AG09309 (cell line): ENCODE data around the gene PRKCA.

Experiments
- DNase-seq: peaks from one replicate; pipeline ENCODE4 v3.0.0-alpha.2; 2010; ENCODE audit warnings: low read depth
- H3K4me3 ChIP-seq: 2 replicates; pipeline ENCODE4 v1.5.1; 2011; ENCODE audit warnings: mild to moderate bottlenecking, low read depth, low read length, moderate library complexity; ENCODE audit not compliant: control insufficient read depth
- TF ChIP-seq, protein P1 (sequence below): IDR thresholded peaks from 2 replicates; pipeline ENCODE4 v1.5.1; 2011; ENCODE audit warnings: mild to moderate bottlenecking, low read depth, low read length, inconsistent platforms; ENCODE audit not compliant: insufficient read depth, control insufficient read depth; ENCODE audit errors: missing control alignments

Gene PRKCA

DNA sequence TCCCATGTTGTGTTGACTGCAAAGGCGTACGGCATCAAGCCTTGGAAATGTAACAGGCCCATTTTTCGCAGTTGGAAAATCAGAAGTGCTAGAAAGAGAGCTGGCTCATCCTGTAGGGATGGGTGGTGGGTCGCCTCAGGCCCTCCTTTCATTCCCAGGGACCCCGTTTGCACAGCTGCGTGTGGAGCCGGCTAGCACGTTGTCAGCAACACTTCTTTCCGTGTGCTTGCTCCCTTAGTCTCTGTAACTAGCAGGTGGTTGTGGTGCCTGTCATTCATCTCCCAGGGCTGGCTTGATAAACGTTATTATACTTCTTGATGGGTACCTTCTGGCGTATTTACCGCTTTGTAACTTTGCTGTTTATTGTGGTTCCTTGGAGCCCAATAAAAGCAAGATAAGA, 293.5 kb downstream of the PRKCA start:
- DNase-seq, result no peak
- TF ChIP-seq, protein P1, sequence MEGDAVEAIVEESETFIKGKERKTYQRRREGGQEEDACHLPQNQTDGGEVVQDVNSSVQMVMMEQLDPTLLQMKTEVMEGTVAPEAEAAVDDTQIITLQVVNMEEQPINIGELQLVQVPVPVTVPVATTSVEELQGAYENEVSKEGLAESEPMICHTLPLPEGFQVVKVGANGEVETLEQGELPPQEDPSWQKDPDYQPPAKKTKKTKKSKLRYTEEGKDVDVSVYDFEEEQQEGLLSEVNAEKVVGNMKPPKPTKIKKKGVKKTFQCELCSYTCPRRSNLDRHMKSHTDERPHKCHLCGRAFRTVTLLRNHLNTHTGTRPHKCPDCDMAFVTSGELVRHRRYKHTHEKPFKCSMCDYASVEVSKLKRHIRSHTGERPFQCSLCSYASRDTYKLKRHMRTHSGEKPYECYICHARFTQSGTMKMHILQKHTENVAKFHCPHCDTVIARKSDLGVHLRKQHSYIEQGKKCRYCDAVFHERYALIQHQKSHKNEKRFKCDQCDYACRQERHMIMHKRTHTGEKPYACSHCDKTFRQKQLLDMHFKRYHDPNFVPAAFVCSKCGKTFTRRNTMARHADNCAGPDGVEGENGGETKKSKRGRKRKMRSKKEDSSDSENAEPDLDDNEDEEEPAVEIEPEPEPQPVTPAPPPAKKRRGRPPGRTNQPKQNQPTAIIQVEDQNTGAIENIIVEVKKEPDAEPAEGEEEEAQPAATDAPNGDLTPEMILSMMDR, result no peak
- no peak overlapping the region for H3K4me3 ChIP-seq

DNA sequence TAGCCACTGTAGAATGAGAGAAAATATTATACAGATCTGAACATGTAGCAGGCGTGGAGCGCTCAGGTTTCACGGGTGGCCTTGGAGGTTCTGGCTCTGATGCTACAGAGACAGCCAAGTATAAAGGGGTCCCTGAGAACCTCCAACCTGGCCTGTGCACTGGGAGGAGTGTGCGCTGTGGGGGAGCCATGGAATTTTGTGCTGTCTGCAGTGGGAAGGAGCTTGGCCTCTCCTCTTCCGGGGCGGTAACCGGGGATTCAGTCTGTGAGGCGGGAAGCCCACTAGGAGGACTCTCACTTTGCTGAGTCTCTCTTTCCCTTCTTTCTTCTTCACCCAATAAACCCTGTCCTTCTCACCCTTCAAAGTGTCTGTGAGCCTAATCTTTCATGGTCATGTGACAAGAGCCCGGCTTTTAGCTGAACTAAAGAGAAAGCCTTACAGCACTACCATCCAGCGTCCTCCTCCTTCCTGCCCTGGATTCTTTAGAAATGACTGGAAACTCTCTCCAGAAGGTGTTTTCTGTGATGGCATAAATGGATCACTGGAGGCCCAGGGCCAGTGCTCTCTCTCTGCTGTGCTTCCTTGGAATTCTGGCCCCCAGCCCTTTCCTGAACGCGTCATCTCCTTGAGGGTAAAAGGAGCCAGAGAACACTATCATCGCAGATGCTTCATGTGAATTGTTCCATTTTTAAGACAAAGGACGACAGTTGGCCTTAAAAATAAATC, 300.4 kb downstream of the PRKCA start:
- TF ChIP-seq, protein P1, result no peak
- DNase-seq, result no peak
- no peak overlapping the region for H3K4me3 ChIP-seq

DNA sequence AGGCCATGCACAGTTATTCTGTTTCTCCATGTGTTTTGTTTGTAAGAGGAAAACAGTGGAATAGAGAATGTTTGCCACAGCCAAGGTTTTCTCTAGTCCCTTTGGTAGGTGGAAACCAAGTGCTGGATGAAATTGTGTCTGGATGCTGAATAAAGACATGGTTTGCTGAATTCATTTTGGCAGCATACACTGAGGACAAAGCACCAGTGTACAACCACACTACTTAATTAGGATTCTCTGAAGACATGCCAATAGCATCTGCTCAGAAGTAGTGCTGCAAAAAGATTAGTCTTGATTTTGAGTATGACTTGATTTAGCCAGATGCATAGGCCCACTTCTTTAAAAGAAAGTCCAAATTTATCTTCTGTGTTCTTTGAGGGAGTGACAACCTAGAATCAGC, 302.0 kb downstream of the PRKCA start:
- DNase-seq, result no peak
- TF ChIP-seq, protein P1, result no peak
- no peak overlapping the region for H3K4me3 ChIP-seq

DNA sequence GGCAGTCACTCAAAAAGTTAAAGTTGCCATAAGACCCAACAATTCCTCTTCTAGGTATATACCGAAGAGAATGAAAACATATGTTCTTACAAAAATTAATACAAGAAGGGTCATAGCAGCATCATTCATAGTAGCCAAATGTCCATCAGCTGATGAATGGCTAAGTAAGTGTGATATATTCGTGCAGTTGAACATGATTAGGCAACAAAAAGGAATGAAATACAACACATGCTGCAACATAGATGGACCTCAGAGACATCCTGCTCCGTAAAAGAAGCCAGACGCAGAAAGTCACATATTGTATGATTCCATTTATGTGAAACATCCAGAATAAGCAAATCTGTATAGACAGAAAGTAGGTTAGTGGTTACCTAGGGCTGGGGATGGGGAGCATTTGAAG, 303.1 kb downstream of the PRKCA start:
- TF ChIP-seq, protein P1, result no peak
- no peak for DNase-seq

DNA sequence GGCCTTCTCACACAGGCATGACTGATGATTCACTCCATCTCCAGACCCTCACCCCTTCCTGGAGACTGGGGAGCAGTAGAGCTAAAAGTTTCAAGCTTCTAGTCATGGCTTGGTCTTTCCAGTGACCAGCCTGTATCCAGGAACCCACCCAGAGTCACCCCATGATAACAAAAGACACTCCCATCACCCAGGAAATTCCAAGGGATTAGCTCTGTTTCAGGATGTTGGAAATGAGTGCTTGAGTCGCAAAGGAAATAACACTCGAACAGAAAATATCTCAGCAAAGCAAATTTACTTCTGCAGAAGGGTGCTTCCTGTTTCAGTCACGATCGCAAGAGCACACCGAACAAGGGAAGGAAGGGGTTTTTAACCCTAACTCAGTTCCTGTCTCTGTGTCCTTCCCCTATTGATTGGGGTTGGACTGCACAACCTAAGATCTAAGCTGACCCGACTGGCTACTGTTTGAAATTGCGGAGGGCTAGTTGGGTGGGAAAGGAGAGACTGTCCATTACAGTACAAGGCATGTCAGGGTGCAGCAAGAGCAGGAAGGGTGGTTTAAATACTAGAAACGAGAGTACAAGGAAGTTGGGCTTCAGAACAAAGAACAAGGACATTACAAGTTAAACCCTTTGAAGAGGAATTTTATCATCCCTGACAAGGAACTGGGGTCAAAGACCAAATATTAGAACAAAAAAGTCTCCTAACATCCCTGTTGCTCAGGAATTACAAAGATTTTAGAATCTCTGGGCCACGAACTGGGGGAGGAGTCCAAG, 308.1 kb downstream of the PRKCA start:
- DNase-seq, result no peak
- TF ChIP-seq, protein P1, result no peak
- no peak overlapping the region for H3K4me3 ChIP-seq

More for the DNA sequence above, 303.1 kb downstream of the PRKCA start:
- H3K4me3 ChIP-seq, result no peak overlapping the region

DNA sequence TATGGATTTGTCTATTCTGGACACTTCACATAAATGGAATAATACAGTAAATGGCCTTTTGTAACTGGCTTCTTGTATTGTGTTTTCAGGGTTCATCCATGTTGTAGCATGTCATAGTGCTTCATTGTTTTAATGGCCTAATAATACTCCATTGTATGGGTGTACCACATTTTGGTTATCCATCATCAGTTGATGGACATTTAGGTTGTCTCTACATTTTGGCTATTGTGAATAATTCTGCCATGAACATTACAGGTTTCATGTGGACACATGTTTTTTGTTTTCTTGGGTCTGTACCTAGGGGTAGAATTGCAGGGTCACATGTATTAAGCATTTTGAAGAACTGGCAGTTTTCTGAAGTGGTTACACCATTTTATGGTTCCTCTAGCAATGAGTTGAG, 309.0 kb downstream of the PRKCA start:
- TF ChIP-seq, protein P1, result no peak
- no peak overlapping the region for H3K4me3 ChIP-seq
- DNase-seq, result no peak

DNA sequence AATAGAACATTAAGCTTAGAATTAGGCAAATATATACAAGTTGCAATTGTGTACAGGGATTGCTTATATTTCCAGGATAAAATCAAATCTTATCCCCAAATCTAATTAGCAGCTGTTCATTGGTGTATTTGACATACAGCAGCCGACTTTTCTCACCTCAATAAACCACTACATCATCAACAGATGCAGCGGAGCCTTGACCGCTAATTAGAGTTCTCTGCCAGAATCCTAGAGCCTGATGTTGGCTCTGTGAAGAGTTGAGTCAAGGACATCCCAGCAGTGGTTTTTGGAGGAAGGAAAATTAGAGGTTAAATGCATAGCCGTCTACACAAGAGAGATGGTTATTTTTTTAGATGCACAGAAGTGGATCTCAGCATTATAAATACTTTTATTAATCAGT, 310.6 kb downstream of the PRKCA start:
- TF ChIP-seq, protein P1, result no peak
- DNase-seq, result no peak
- no peak overlapping the region for H3K4me3 ChIP-seq
